Daoy (cell line): Measurements from ENCODE around the gene STK35. TPM values are rescaled to one million over a fixed set of nuclear protein-coding genes. Genes with fewer than 3 reads are reported as not detected.

Source experiments
- DNase-seq: peaks from one replicate; pipeline ENCODE4 v3.0.0-alpha.2; 2015; ENCODE audit warnings: low read depth
- total RNA-seq: library from RNA; depleted of rRNA; stranded (reverse); fragments of >200 nt; shearing (Covaris generic); gene quantifications from 2 replicates; pipeline ENCODE4 v1.2.3, GENCODE V29; 2014

The STK35 gene
- total RNA-seq, 1 experiment from 2014 or later, result 10.8 TPM

- peak; percentile 64 for DNase-seq
Observed at GRCh38 chr20:2133318-2134183, 31.9 kb downstream of the STK35 start.

- DNase-seq, result no peak
Observed at GRCh38 chr20:2135013-2135412, 33.4 kb downstream of the STK35 start.

GRCh38 chr20:2136275-2136674, 34.6 kb downstream of the STK35 start:
- no peak for DNase-seq

- peak; percentile 77 for DNase-seq
Observed at GRCh38 chr20:2137552-2138201, 36.0 kb downstream of the STK35 start.

GRCh38 chr20:2138396-2138795, 36.8 kb downstream of the STK35 start:
- DNase-seq, result no peak

GRCh38 chr20:2139250-2139649, 37.6 kb downstream of the STK35 start:
- no peak for DNase-seq

GRCh38 chr20:2139736-2140135, 38.1 kb downstream of the STK35 start:
- DNase-seq, result no peak

- DNase-seq, result no peak
Observed at GRCh38 chr20:2140561-2140960, 38.9 kb downstream of the STK35 start.

GRCh38 chr20:2141600-2142575, 40.3 kb downstream of the STK35 start:
- no peak for DNase-seq

- no peak for DNase-seq
Observed at GRCh38 chr20:2142649-2143048, 41.0 kb downstream of the STK35 start.

GRCh38 chr20:2143594-2143993, 42.0 kb downstream of the STK35 start:
- DNase-seq, result no peak

- no peak for DNase-seq
Observed at GRCh38 chr20:2144850-2145249, 43.2 kb downstream of the STK35 start.

GRCh38 chr20:2145376-2145775, 43.7 kb downstream of the STK35 start:
- DNase-seq, result no peak

- no peak for DNase-seq
Observed at GRCh38 chr20:2146080-2146867, 44.6 kb downstream of the STK35 start.

GRCh38 chr20:2149507-2149906, 47.9 kb downstream of the STK35 start:
- DNase-seq, result no peak

- no peak for DNase-seq
Observed at GRCh38 chr20:2150660-2151059, 49.0 kb downstream of the STK35 start.

GRCh38 chr20:2151858-2152281, 50.2 kb downstream of the STK35 start:
- DNase-seq, result peak; percentile 67

- DNase-seq, result no peak
Observed at GRCh38 chr20:2152317-2152716, 50.7 kb downstream of the STK35 start.

- no peak for DNase-seq
Observed at GRCh38 chr20:2153326-2153725, 51.7 kb downstream of the STK35 start.

- no peak for DNase-seq
Observed at GRCh38 chr20:2156224-2156623, 54.6 kb downstream of the STK35 start.
